ENCODE measurements around the gene MPST. TPM values are rescaled to one million over a fixed set of nuclear protein-coding genes. Genes with fewer than 3 reads are reported as not detected.

Gene MPST
- total and polyA plus RNA-seq, 3 donors from 2014 or later = 64.1 to 114 (median 99.6) TPM

- H3K27me3 ChIP-seq = no peaks in the 10 kb centered on the region
- WGBS, 2 donors = 80 to 85% methylated on average over 10 to 11 of the region's 11 CpGs
- intact Hi-C loops (cut with DNase I; ENCODE audit: low total_unique reads) = no loop called here
- no peak for TF ChIP-seq POLR2A (IDR thresholded peaks at IDR 0.05)
- TF ChIP-seq CTCF (IDR thresholded peaks at IDR 0.05) = no peak
- no peak for DNase-seq
- H3K9me3 ChIP-seq = no peaks in the 10 kb centered on the region
- H3K36me3 ChIP-seq (ENCODE audit: low read depth, missing control alignments) = no peaks in the 10 kb centered on the region
- no peak overlapping the region for H3K4me3 ChIP-seq
- H3K4me1 ChIP-seq = no peaks in the 10 kb centered on the region
- H3K27ac ChIP-seq = no peak overlapping the region
Measured at GRCh38 chr22:37000676-37001534, 18.6 kb upstream of the MPST start.

DNA sequence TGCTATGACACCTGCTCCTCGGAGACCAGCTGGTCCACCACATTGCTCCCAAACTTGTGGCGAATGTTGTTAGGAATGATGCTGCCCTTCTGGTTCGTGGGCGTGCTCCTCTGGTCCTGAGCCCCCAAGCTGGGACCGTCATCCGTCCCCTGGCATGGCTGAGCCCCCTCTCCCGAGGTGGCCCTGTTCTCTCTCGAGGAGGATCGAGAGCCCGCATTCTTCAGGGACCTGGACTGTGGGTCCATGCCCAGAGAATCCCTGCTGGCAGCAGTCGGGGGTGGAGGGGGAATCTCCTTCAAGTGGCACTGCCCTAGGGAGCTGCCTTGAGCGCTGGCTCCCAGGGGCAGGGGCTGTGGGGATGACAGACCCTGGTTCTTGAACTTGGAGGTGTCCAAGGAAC is 17.7 kb upstream of the MPST start:
- Histone ChIP-seq H3K9me3 (no peaks in the 10 kb centered on the region), H3K27ac (no peak overlapping the region), H3K27me3 (no peaks in the 10 kb centered on the region), H3K36me3 (ENCODE audit: low read depth, missing control alignments) (no peaks in the 10 kb centered on the region), H3K4me3 (no peak overlapping the region), H3K4me1 (no peaks in the 10 kb centered on the region)
- no peak for TF ChIP-seq CTCF (IDR thresholded peaks at IDR 0.05)
- TF ChIP-seq POLR2A (IDR thresholded peaks at IDR 0.05) = no peak
- 82 to 90% methylated on average over 3 to 12 of the region's 12 CpGs for WGBS, 2 donors
- DNase-seq = no peak
- intact Hi-C loops (cut with DNase I; ENCODE audit: low total_unique reads) = no loop called here

DNA sequence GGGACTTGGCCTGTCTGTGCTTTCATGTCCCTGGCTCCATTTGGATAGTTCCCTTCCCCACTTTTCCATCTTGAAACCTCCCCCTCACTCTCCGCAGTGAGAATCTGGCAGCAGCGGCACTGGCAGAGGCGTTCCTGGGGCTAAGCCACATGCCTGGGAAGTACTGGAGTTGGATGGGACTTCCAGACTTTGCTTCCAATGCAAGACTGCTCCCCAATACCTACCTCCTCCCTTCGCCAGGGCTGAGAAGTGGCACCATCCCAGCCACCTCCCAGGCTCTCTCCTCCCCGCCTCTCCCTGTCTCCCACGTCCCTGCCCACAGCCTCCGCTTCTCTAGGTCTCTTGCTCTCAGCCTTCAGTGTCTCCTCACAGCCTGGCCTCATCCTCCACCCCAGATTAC is 16.9 kb upstream of the MPST start:
- TF ChIP-seq CTCF (IDR thresholded peaks at IDR 0.05) = no peak
- TF ChIP-seq POLR2A (IDR thresholded peaks at IDR 0.05) = no peak
- 81 to 83% methylated on average over 7 of the region's 7 CpGs for WGBS, 2 donors
- H3K36me3 ChIP-seq (ENCODE audit: low read depth, missing control alignments) = no peaks in the 10 kb centered on the region
- H3K27ac ChIP-seq = no peak overlapping the region
- H3K4me3 ChIP-seq = no peak overlapping the region
- no peaks in the 10 kb centered on the region for H3K27me3 ChIP-seq
- no peaks in the 10 kb centered on the region for H3K4me1 ChIP-seq
- intact Hi-C loops (cut with DNase I; ENCODE audit: low total_unique reads) = no loop called here
- H3K9me3 ChIP-seq = no peaks in the 10 kb centered on the region
- no peak for DNase-seq

DNA sequence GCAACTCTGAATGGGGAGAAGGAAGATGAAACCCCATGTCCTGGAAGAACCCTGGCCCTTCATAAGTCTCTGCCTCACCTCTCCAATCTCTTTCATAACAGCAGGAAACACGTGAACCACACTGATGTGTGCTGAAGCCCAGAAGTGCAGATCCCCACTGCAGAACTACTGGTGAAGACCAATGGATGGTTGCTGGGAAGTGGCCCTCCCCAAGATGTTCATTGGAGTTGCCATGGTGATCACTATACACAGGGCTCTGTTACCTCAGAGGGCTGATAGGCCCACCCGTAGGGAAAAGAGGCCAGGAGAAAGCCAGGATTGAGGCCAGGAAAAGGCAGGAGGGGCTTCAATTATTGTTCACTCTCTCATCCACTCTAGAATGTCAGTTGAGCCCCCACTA is 11.9 kb upstream of the MPST start:
- H3K4me3 ChIP-seq = no peak overlapping the region
- DNase-seq = no peak
- intact Hi-C loops (cut with DNase I; ENCODE audit: low total_unique reads) = no loop called here
- no peak overlapping the region for H3K27ac ChIP-seq
- no peaks in the 10 kb centered on the region for H3K27me3 ChIP-seq
- H3K36me3 ChIP-seq (ENCODE audit: low read depth, missing control alignments) = no peaks in the 10 kb centered on the region
- WGBS, 2 donors = 53 to 87% methylated on average over 2 of the region's 2 CpGs
- no peak for TF ChIP-seq CTCF (IDR thresholded peaks at IDR 0.05)
- TF ChIP-seq POLR2A (IDR thresholded peaks at IDR 0.05) = no peak
- H3K4me1 ChIP-seq = no peaks in the 10 kb centered on the region
- no peaks in the 10 kb centered on the region for H3K9me3 ChIP-seq

DNA sequence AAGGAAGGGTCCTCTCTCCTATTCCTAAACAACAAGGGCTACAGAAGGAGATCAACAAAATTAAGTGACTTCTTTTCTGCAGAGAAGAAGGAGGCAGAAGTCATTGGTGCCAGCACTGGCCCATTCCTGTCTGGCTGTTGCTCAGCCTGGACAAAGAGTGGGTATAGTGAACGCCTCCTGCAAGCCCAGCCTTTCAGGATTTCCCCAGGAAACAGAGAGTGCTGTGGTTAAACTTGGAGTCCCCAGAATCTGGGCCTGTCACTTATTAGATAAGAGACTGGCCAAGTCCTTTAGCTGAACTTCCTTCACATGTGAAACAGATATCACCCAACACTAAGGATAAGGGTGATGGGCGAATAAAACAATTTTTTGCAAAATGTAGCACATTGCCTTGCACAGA is 11.2 kb upstream of the MPST start:
- Histone ChIP-seq H3K27ac (no peak overlapping the region), H3K4me1 (no peaks in the 10 kb centered on the region), H3K36me3 (ENCODE audit: low read depth, missing control alignments) (no peaks in the 10 kb centered on the region), H3K9me3 (no peaks in the 10 kb centered on the region), H3K27me3 (no peaks in the 10 kb centered on the region), H3K4me3 (no peak overlapping the region)
- intact Hi-C loops (cut with DNase I; ENCODE audit: low total_unique reads) = no loop called here
- WGBS, 2 donors = 76 to 80% methylated on average over 2 of the region's 2 CpGs
- TF ChIP-seq CTCF (IDR thresholded peaks at IDR 0.05) = no peak
- TF ChIP-seq POLR2A (IDR thresholded peaks at IDR 0.05) = no peak
- no peak for DNase-seq
